LoVo (cell line): ENCODE data around the gene POLL.
"Not testable (repeated sequence)": the region's sequence is repeated elsewhere in the genome, so short reads cannot be mapped to it uniquely, and the experiment has no call there.

Source experiments
- DNase-seq: peaks from one replicate; pipeline ENCODE4 v3.0.0-alpha.2; 2016; ENCODE audit warnings: low spot score

The POLL gene

GRCh38 chr10:101587725-101588653 lies at the start of gene POLL, which contains the start of gene DPCD:
Gene POLL, minus strand, starts transcription at chr10:101588257. Its CDS starts 897 bp downstream, at chr10:101587360.
Gene DPCD, plus strand, starts transcription at chr10:101588321. Its CDS starts 16 bp downstream, at chr10:101588337.
- peak; percentile 96 for DNase-seq

GRCh38 chr10:101633510-101633909 lies 45.5 kb upstream of the POLL start:
- DNase-seq, result not testable (repeated sequence)

- no peak for DNase-seq
Measured at GRCh38 chr10:101631821-101632475, 43.9 kb upstream of the POLL start.

GRCh38 chr10:101630633-101630920 lies 42.5 kb upstream of the POLL start:
- no peak for DNase-seq

GRCh38 chr10:101629837-101630632 lies 42.0 kb upstream of the POLL start:
- no peak for DNase-seq

GRCh38 chr10:101625821-101626412 lies 37.9 kb upstream of the POLL start:
- no peak for DNase-seq

- DNase-seq, result no peak
Measured at GRCh38 chr10:101624526-101625102, 36.6 kb upstream of the POLL start.

- no peak for DNase-seq
Measured at GRCh38 chr10:101623528-101623927, 35.5 kb upstream of the POLL start.

GRCh38 chr10:101619983-101620382 lies 31.9 kb upstream of the POLL start:
- DNase-seq, result no peak

GRCh38 chr10:101618871-101619270 lies 30.8 kb upstream of the POLL start:
- DNase-seq, result no peak

GRCh38 chr10:101617824-101618568 lies 29.9 kb upstream of the POLL start:
- no peak for DNase-seq

- DNase-seq, result no peak
Measured at GRCh38 chr10:101617102-101617823, 29.2 kb upstream of the POLL start.

- no peak for DNase-seq
Measured at GRCh38 chr10:101616415-101617101, 28.5 kb upstream of the POLL start.

GRCh38 chr10:101615525-101616116 lies 27.6 kb upstream of the POLL start:
- DNase-seq, result no peak

- DNase-seq, result no peak
Measured at GRCh38 chr10:101614663-101615524, 26.8 kb upstream of the POLL start.

GRCh38 chr10:101613646-101614045 lies 25.6 kb upstream of the POLL start:
- no peak for DNase-seq

- DNase-seq, result no peak
Measured at GRCh38 chr10:101612872-101613271, 24.8 kb upstream of the POLL start.

- no peak for DNase-seq
Measured at GRCh38 chr10:101612086-101612485, 24.0 kb upstream of the POLL start.
